ENCODE measurements around the gene STK10.
A peak's percentile ranks its signal among the peaks of the same experiment; 100 is the strongest.

The STK10 gene

DNA sequence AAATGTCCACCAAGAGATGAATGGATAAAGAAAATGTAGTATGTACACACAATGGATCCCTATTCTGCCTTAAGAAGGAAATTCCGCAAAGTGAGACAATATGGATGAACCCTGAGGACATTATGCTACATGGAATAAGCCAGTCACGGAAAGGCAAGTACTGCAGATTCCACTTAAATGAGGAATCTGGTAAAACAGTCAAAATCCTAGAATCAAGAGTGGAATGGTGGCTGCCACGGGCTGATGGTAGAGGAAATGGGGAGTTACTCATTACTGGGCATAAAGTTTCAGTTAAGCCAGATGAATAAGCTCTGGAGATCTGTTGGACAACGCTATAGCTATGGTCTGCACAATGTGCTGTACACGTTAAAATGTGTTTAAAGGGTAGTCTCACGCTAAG is 47.2 kb downstream of the STK10 start:
- DNase-seq = no peak

DNA sequence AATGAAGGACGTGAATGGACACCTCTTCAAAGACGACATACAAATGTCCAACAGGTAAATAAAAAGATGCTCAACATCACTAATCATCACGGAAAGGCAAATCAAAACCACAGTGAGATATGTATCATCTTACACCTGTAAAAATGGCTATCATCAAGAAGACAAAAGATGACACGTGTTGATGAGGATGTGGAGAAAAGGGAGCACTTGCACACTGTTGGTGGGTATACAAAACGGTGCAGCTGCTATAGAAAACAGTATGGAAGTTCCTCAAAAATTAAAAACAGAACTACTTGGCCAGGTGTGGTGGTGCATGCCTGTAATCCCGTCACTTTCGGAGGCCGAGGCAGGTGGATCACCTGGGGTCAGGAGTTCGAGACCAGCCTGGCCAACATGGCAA is 47.9 kb downstream of the STK10 start:
- no peak for DNase-seq

- no peak for DNase-seq
These were observed 51.0 kb downstream of the STK10 start for GRCh38 chr5:172137046-172137445.

- DNase-seq = no peak
These were observed 54.5 kb downstream of the STK10 start for GRCh38 chr5:172133359-172134029.

GRCh38 chr5:172131690-172132089 is 56.3 kb downstream of the STK10 start:
- DNase-seq = no peak

DNA sequence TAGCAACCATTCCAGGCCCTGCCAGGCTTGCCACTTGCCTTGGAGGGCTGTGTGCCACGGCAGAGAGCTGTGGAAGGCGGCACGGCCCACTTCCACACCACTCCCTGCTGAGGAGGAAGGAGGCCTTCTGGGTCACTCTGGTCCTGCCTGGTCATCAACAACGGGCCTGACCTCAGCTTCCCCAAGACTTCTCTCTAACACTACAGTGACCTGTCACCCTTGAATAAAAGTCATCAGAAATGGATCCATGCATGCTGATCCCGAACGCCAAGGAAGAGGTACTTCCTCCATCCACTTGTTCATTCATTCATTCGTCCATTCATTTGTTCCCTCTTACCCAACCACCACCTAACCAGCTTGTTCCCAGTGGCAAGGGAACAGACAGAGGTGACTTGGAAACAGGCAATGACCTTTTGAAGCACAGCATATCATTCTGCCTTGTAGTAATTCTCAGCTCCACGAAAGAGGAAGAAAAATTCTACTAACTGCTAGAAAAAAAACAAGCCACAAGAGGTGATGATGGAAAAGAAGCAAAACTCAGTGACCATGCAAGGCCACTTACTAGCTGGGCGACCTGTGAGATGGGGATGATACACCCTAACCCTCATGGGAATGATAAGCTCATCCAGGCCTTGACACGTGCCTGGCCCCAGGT is 58.6 kb downstream of the STK10 start:
- no peak for DNase-seq

DNA sequence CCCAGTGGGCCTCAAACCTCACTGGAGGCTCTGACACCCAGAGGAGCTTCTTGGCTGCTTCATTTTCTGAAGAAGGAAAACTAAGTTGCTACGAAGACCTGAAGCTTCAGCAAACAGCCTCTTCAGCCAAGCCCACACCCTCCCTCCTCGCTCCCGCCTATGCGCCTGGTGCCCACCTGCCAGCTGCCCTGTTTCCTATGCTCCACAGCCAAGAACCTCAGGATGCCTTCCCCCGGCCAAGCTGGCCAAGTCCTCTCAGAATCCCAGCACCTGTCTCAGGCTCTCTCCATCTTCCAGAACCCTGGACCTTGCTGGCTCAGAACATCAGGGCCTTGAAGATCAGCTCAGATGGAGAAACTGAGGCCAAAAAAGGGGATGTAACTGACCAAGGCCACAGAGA is 60.4 kb downstream of the STK10 start:
- DNase-seq = no peak

DNA sequence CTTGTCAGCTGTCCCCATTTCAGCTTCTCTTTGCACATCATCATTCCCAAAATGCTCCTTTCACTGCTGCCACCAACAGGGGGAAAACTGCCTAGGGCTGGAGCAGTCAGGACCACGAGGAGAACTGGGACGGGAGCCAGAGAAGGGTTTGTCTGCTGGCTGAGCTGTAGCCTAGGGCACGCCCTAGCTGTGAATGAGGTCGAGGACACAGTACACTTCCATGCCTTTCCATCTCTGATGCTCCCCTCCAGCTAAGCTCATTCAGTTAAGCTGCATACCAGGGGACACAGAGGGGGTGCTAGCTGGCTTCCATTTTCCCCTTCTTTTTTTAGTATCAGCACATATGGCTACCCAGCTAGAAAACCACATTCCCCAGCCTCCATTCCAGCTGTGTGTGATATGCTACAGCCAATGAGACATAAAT is 64.7 kb downstream of the STK10 start:
- DNase-seq = no peak

GRCh38 chr5:172119921-172120688 is 67.9 kb downstream of the STK10 start:
- DNase-seq = no peak

DNA sequence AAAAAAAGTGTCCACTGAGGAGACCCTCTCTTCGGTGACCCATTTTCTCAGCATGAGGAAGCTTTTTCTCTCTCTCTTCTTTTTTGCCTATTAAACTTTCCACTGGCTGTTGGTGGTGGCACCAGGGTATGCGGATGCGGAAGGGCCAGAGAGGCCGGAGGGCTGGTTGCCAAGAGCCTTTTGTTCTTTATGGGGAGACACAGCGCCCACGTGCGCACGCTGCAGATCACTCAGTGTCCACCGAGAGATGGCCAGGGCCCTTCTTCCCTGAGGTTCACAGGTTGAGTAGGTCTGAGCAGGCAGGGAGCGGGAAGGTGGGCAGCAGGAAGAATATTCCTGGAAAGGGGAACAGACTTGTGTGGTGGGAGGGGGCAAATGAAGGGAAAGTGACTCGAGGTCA is 69.1 kb downstream of the STK10 start:
- DNase-seq = no peak

DNA sequence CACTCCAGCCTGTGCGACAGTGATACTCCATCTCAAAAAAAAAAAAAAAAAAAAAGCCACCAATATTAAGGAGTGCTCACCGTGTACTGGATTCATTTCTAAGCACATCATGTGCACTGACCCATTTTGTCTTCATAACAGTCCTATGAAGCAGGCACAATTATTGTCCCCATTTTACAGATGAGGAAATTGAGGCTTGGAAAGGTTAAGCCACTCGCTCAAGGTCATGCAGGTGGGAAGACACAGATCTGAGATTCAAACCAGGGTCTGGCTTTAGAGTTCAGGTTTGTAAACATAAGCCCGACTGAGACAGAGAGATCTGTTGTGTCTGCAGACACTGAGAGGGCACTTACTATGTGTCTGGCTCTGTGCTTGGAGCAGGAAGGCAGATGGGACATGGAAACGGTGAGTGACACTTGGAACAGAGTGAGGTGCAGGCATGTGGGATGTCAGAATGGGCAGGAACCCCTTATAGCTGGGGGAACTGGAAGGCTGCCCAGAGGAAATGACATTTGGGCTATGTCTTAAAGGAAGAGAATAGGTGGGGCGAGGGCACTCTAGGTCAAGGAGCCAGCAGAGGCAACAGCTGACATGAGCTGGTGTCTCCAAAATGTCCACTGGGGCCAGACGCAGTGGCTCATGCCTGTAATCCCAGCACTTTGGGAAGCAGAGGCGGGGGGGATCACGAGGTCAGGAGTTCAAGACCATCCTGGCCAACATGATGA is 69.9 kb downstream of the STK10 start:
- DNase-seq = no peak

DNA sequence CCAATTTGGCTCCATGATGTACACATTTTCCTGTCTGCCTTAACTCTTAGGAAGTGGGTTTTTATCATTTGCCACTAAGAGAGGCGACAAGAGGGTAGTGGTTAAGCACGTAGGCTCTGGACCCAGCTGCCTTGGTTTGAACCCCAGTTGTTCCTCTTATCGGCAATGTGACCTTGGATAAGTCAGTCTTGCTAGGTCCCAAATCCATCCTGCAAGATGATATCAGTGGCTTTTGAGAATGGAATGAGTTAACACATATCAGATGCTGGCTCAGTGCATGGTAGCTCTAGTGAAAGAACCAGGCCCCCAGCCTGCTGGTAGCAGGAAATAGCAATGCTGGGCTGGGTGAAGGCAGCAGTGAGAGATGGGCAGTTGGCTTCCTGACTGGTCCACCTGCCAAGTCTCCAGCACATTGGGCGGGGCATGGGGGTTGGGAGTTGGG is 72.5 kb downstream of the STK10 start:
- no peak for DNase-seq

- peak; percentile 80 for DNase-seq
These were observed 73.1 kb downstream of the STK10 start for GRCh38 chr5:172114875-172115422.

GRCh38 chr5:172113036-172113435 is 75.0 kb downstream of the STK10 start:
- DNase-seq = peak; percentile 65

- no peak for DNase-seq
These were observed 76.2 kb downstream of the STK10 start for GRCh38 chr5:172111852-172112225.

DNA sequence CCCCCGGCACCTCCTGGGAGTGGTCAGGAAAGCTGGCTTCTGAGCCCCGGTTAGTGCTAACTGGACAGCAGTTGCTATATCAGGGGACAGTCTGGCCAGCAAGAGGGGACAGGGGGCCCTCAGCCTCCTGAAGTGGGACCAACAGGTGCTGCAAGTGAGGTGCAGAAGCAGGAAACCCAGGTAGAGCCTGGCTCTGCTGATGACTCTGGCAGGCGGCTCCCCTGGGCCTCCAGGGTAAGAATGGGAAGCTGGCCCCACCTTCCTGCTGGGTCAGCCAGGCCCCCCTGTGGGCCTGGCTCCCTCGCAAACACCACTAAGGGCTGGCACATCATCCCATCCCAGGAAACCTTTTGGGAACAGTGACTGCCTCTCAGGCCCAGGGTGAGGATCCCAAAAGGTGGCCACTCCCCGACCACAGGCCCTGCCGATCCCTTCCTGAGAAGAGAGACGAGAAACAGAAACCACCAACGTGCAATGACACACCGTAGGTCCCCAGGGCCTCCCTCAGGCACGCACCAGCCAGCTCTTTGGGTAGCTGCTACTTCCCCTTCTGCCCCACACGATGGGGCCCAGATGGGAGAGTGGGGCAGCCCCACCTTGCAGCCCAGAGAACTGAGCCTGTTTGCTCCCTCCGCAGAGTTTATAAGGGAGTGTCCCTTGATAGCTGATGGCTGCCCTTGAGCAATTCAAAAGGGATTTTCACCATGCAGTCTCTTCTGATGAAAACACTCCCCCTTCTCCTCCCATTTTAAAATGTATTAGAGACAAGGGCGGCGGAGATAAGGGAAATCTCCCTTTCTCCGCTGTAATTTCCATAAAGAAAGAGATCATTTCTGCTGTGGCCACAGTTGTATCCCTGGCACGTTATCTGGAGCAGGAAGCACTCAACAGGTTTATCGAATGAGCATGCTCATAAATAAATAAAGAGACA is 76.8 kb downstream of the STK10 start:
- peak; percentile 79 for DNase-seq

- DNase-seq = no peak
These were observed 77.7 kb downstream of the STK10 start for GRCh38 chr5:172110260-172110815.

DNA sequence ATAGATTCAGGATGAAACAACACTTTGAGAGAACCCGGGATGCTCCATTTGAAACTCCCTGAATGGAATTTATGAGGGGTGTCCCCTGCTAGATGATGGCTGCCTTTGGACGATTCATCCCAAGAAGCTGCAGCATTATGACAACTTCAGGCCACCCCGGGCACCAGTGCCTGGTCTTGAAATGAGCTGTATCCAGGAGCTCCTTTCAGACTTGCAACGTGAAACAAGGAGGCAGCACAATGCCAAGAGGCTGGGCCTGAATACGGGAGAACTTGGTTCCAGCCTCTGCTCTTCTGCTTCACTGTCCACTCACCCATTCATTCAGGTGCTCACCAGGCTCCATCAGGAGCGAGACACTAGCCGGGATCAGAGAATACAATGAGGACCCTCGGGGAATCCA is 78.3 kb downstream of the STK10 start:
- DNase-seq = no peak

- no peak for DNase-seq
These were observed 80.5 kb downstream of the STK10 start for GRCh38 chr5:172107571-172107970.

DNA sequence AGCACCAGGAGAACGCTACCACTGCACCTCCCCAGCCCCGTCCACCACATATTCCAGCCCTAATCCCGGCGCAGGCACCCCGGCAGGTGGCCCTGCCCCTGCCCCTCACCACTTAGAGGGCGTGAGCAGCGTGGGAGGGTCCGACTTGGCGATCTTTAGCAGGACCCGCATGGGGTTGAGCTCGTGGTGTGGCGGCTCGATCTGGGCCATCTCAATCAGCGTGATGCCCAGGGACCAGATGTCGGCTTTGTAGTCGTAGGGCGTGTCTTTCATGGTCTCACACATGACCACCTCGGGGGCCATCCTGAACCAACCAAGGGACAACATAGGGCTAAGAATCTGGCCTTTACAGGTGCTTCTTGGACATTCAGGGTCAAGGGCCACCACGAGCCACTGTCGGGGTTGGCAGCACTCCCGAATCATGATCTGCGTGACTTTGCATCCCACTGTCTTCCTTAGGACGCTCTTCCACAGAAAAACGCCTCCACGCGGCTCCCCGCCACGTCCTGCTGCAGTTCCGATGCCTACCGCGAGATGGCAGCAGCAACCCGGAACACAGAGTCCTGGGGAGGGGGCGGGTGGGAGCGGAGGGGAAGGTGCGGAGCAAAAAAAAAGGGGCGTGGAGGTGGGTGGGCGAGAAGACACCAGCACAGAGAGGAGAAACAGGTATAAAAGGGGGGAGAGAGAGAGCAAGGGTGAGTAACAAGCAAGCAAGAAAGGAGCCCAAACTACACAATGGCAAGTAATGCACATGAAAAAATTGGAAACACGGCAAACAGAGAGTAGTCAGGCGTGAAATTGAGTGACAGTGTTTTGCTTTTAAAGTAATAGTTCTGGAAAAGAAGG is 81.3 kb downstream of the STK10 start:
- DNase-seq = peak; percentile 78

GRCh38 chr5:172105811-172106210 is 82.2 kb downstream of the STK10 start:
- DNase-seq = no peak
